Measurements from ENCODE around the gene SCN9A.
"Not testable (repeated sequence)": the region's sequence is repeated elsewhere in the genome, so short reads cannot be mapped to it uniquely, and the experiment has no call there.

Gene SCN9A

GRCh38 chr2:166329465-166329864, 46.3 kb downstream of the SCN9A start:
- Histone ChIP-seq H3K36me3 (ENCODE audit: control insufficient read depth, insufficient read depth, low read length) (no peaks in the 10 kb centered on the region), H3K4me3 (ENCODE audit: low read length) (no peak overlapping the region), H3K9me3 (ENCODE audit: control insufficient read depth, low read length) (no peaks in the 10 kb centered on the region), H3K9ac (ENCODE audit: low read length) (no peak overlapping the region), H3K27me3 (ENCODE audit: control insufficient read depth, insufficient read depth, low read length) (no peaks in the 10 kb centered on the region), H3K4me1 (ENCODE audit: control insufficient read depth, insufficient read depth, low read length) (no peaks in the 10 kb centered on the region)

- no peaks in the 10 kb centered on the region for H3K36me3 ChIP-seq (ENCODE audit: control insufficient read depth, insufficient read depth, low read length)
- H3K4me1 ChIP-seq (ENCODE audit: control insufficient read depth, insufficient read depth, low read length) = no peaks in the 10 kb centered on the region
- H3K27me3 ChIP-seq (ENCODE audit: control insufficient read depth, insufficient read depth, low read length) = no peaks in the 10 kb centered on the region
- H3K9me3 ChIP-seq (ENCODE audit: control insufficient read depth, low read length) = no peaks in the 10 kb centered on the region
- H3K9ac ChIP-seq (ENCODE audit: low read length) = no peak overlapping the region
- H3K4me3 ChIP-seq (ENCODE audit: low read length) = no peak overlapping the region
Observed at GRCh38 chr2:166328147-166328546, 47.6 kb downstream of the SCN9A start.

- no peaks in the 10 kb centered on the region for H3K4me1 ChIP-seq (ENCODE audit: control insufficient read depth, insufficient read depth, low read length)
- no peaks in the 10 kb centered on the region for H3K27me3 ChIP-seq (ENCODE audit: control insufficient read depth, insufficient read depth, low read length)
- no peak overlapping the region for H3K9ac ChIP-seq (ENCODE audit: low read length)
- H3K9me3 ChIP-seq (ENCODE audit: control insufficient read depth, low read length) = no peaks in the 10 kb centered on the region
- H3K36me3 ChIP-seq (ENCODE audit: control insufficient read depth, insufficient read depth, low read length) = no peaks in the 10 kb centered on the region
- H3K4me3 ChIP-seq (ENCODE audit: low read length) = no peak overlapping the region
Observed at GRCh38 chr2:166321076-166321475, 54.7 kb downstream of the SCN9A start.

- Histone ChIP-seq H3K9me3 (ENCODE audit: control insufficient read depth, low read length) (no peaks in the 10 kb centered on the region), H3K4me1 (ENCODE audit: control insufficient read depth, insufficient read depth, low read length) (no peaks in the 10 kb centered on the region), H3K27me3 (ENCODE audit: control insufficient read depth, insufficient read depth, low read length) (no peaks in the 10 kb centered on the region), H3K4me3 (ENCODE audit: low read length) (no peak overlapping the region), H3K9ac (ENCODE audit: low read length) (no peak overlapping the region), H3K36me3 (ENCODE audit: control insufficient read depth, insufficient read depth, low read length) (no peaks in the 10 kb centered on the region)
Observed at GRCh38 chr2:166314022-166314759, 61.6 kb downstream of the SCN9A start.

- not testable (repeated sequence) for H3K9me3 ChIP-seq (ENCODE audit: control insufficient read depth, low read length); H3K4me1 ChIP-seq (ENCODE audit: control insufficient read depth, insufficient read depth, low read length); H3K36me3 ChIP-seq (ENCODE audit: control insufficient read depth, insufficient read depth, low read length)
Observed at GRCh38 chr2:166312863-166313262, 62.9 kb downstream of the SCN9A start.

GRCh38 chr2:166307326-166307725, 68.4 kb downstream of the SCN9A start:
- Histone ChIP-seq H3K4me3 (ENCODE audit: low read length) (no peak overlapping the region), H3K36me3 (ENCODE audit: control insufficient read depth, insufficient read depth, low read length) (no peaks in the 10 kb centered on the region), H3K27me3 (ENCODE audit: control insufficient read depth, insufficient read depth, low read length) (no peaks in the 10 kb centered on the region), H3K9me3 (ENCODE audit: control insufficient read depth, low read length) (no peaks in the 10 kb centered on the region), H3K4me1 (ENCODE audit: control insufficient read depth, insufficient read depth, low read length) (no peaks in the 10 kb centered on the region), H3K9ac (ENCODE audit: low read length) (no peak overlapping the region)

More at GRCh38 chr2:166312863-166313262, 62.9 kb downstream of the SCN9A start:
- H3K27me3 ChIP-seq (ENCODE audit: control insufficient read depth, insufficient read depth, low read length); H3K4me3 ChIP-seq (ENCODE audit: low read length); H3K9ac ChIP-seq (ENCODE audit: low read length): not testable (repeated sequence)

GRCh38 chr2:166304656-166305055, 71.1 kb downstream of the SCN9A start:
- Histone ChIP-seq H3K9ac (ENCODE audit: low read length) (no peak overlapping the region), H3K4me3 (ENCODE audit: low read length) (no peak overlapping the region), H3K27me3 (ENCODE audit: control insufficient read depth, insufficient read depth, low read length) (no peaks in the 10 kb centered on the region), H3K9me3 (ENCODE audit: control insufficient read depth, low read length) (no peaks in the 10 kb centered on the region), H3K4me1 (ENCODE audit: control insufficient read depth, insufficient read depth, low read length) (no peaks in the 10 kb centered on the region), H3K36me3 (ENCODE audit: control insufficient read depth, insufficient read depth, low read length) (no peaks in the 10 kb centered on the region)

- no peak overlapping the region for H3K9ac ChIP-seq (ENCODE audit: low read length)
- no peaks in the 10 kb centered on the region for H3K9me3 ChIP-seq (ENCODE audit: control insufficient read depth, low read length)
- no peaks in the 10 kb centered on the region for H3K36me3 ChIP-seq (ENCODE audit: control insufficient read depth, insufficient read depth, low read length)
- H3K4me3 ChIP-seq (ENCODE audit: low read length) = no peak overlapping the region
- no peaks in the 10 kb centered on the region for H3K4me1 ChIP-seq (ENCODE audit: control insufficient read depth, insufficient read depth, low read length)
- no peaks in the 10 kb centered on the region for H3K27me3 ChIP-seq (ENCODE audit: control insufficient read depth, insufficient read depth, low read length)
Observed at GRCh38 chr2:166302036-166302435, 73.7 kb downstream of the SCN9A start.

GRCh38 chr2:166297951-166298350, 77.8 kb downstream of the SCN9A start:
- Histone ChIP-seq H3K36me3 (ENCODE audit: control insufficient read depth, insufficient read depth, low read length) (no peaks in the 10 kb centered on the region), H3K4me1 (ENCODE audit: control insufficient read depth, insufficient read depth, low read length) (no peaks in the 10 kb centered on the region)

GRCh38 chr2:166293984-166294383, 81.8 kb downstream of the SCN9A start:
- no peaks in the 10 kb centered on the region for H3K27me3 ChIP-seq (ENCODE audit: control insufficient read depth, insufficient read depth, low read length)
- H3K4me3 ChIP-seq (ENCODE audit: low read length) = no peak overlapping the region
- H3K9ac ChIP-seq (ENCODE audit: low read length) = no peak overlapping the region
- H3K36me3 ChIP-seq (ENCODE audit: control insufficient read depth, insufficient read depth, low read length) = no peaks in the 10 kb centered on the region
- H3K9me3 ChIP-seq (ENCODE audit: control insufficient read depth, low read length) = no peaks in the 10 kb centered on the region
- no peaks in the 10 kb centered on the region for H3K4me1 ChIP-seq (ENCODE audit: control insufficient read depth, insufficient read depth, low read length)

More at GRCh38 chr2:166297951-166298350, 77.8 kb downstream of the SCN9A start:
- Histone ChIP-seq H3K27me3 (ENCODE audit: control insufficient read depth, insufficient read depth, low read length) (no peaks in the 10 kb centered on the region), H3K4me3 (ENCODE audit: low read length) (no peak overlapping the region), H3K9ac (ENCODE audit: low read length) (no peak overlapping the region), H3K9me3 (ENCODE audit: control insufficient read depth, low read length) (no peaks in the 10 kb centered on the region)

GRCh38 chr2:166285215-166285614, 90.5 kb downstream of the SCN9A start:
- Histone ChIP-seq H3K27me3 (ENCODE audit: control insufficient read depth, insufficient read depth, low read length) (no peaks in the 10 kb centered on the region), H3K4me1 (ENCODE audit: control insufficient read depth, insufficient read depth, low read length) (no peaks in the 10 kb centered on the region), H3K9ac (ENCODE audit: low read length) (no peak overlapping the region), H3K4me3 (ENCODE audit: low read length) (no peak overlapping the region), H3K9me3 (ENCODE audit: control insufficient read depth, low read length) (no peaks in the 10 kb centered on the region), H3K36me3 (ENCODE audit: control insufficient read depth, insufficient read depth, low read length) (no peaks in the 10 kb centered on the region)

- no peaks in the 10 kb centered on the region for H3K27me3 ChIP-seq (ENCODE audit: control insufficient read depth, insufficient read depth, low read length)
- H3K9ac ChIP-seq (ENCODE audit: low read length) = no peak overlapping the region
- H3K4me1 ChIP-seq (ENCODE audit: control insufficient read depth, insufficient read depth, low read length) = no peaks in the 10 kb centered on the region
- H3K36me3 ChIP-seq (ENCODE audit: control insufficient read depth, insufficient read depth, low read length) = no peaks in the 10 kb centered on the region
- no peaks in the 10 kb centered on the region for H3K9me3 ChIP-seq (ENCODE audit: control insufficient read depth, low read length)
- no peak overlapping the region for H3K4me3 ChIP-seq (ENCODE audit: low read length)
Observed at GRCh38 chr2:166284359-166284758, 91.4 kb downstream of the SCN9A start.

- Histone ChIP-seq H3K36me3 (ENCODE audit: control insufficient read depth, insufficient read depth, low read length) (no peaks in the 10 kb centered on the region), H3K9me3 (ENCODE audit: control insufficient read depth, low read length) (no peaks in the 10 kb centered on the region), H3K4me1 (ENCODE audit: control insufficient read depth, insufficient read depth, low read length) (no peaks in the 10 kb centered on the region), H3K4me3 (ENCODE audit: low read length) (no peak overlapping the region), H3K27me3 (ENCODE audit: control insufficient read depth, insufficient read depth, low read length) (no peaks in the 10 kb centered on the region), H3K9ac (ENCODE audit: low read length) (no peak overlapping the region)
Observed at GRCh38 chr2:166282154-166282553, 93.6 kb downstream of the SCN9A start.
